A673 (cell line): Measurements from ENCODE around the gene NACC2.

ENCODE experiments used
- CTCF ChIP-seq: fragments of 300-800, 200-600 bp; sonication (generic); conservative IDR thresholded peaks from 2 replicates; pipeline ENCODE4 v1.5.1; 2017; ENCODE audit warnings: low read depth, mild to moderate bottlenecking, antibody characterized with exemption, low read length, moderate library complexity, mixed read lengths
- EZH2 ChIP-seq: fragments of 200-600 bp; sonication (generic); IDR thresholded peaks from 2 replicates; pipeline ENCODE4 v1.6.1; 2017; ENCODE audit warnings: borderline replicate concordance, low read depth, mild to moderate bottlenecking, mixed read lengths, antibody characterized with exemption, low read length; ENCODE audit not compliant: poor library complexity, severe bottlenecking

- TF ChIP-seq CTCF (no peak), EZH2 (no peak)
Observed at GRCh38 chr9:136021171-136021871, 73.8 kb downstream of the NACC2 start.
